ENCODE measurements around the gene SCO1.

Gene SCO1

GRCh38 chr17:10674704-10675103 lies 22.6 kb downstream of the SCO1 start:
- no peak for DNase-seq (ENCODE audit: extremely low read depth, low read depth)
- no peak overlapping the region for H3K4me3 ChIP-seq (replicated peaks; ENCODE audit: low read depth, low read length)
- TF ChIP-seq CTCF (IDR thresholded peaks at IDR 0.05; ENCODE audit: low read depth, low read length, missing control alignments): no peak

GRCh38 chr17:10673312-10673711 lies 24.0 kb downstream of the SCO1 start:
- no peak overlapping the region for H3K4me3 ChIP-seq (replicated peaks; ENCODE audit: low read depth, low read length)
- no peak for DNase-seq (ENCODE audit: extremely low read depth, low read depth)
- no peak for TF ChIP-seq CTCF (IDR thresholded peaks at IDR 0.05; ENCODE audit: low read depth, low read length, missing control alignments)

DNA sequence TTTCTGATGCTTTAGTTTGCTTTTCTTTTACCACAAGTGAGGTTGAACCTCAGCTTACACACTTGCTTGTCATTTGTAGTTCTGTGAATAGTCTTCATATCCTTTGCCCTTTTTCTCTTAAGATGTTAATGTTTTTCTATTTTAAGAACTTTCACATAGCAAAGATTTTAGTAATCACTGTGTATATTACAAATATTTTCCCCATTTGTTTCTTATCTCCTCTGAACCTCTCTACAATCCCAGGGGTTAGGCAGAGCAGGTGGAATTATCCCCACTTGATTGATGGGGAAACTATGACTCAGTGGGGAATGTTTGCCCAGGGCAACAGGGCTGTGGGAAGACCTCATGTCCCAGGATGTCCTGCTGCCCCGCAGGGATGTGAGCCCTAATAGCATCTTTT lies 28.6 kb downstream of the SCO1 start:
- TF ChIP-seq CTCF (IDR thresholded peaks at IDR 0.05; ENCODE audit: low read depth, low read length, missing control alignments): no peak
- H3K4me3 ChIP-seq (replicated peaks; ENCODE audit: low read depth, low read length): no peak overlapping the region
- no peak for DNase-seq (ENCODE audit: extremely low read depth, low read depth)

DNA sequence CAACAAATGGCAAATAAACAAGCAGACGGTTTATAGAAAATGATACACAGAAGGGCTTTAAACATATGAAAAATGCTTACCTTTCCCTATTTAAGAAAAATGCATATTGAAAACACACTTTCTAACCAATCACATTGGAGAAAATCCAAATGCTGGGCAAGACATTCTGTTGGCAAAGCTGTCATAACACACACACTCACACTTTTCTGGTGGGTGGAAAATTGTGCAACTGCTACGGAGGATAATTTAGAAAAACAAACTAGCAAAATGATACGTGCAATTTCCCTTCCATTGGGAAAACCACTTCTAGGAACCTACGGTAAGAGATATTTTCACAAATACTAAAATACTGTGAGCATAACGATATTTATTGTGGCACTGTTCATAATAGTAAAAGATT lies 30.4 kb downstream of the SCO1 start:
- TF ChIP-seq CTCF (IDR thresholded peaks at IDR 0.05; ENCODE audit: low read depth, low read length, missing control alignments): no peak
- DNase-seq (ENCODE audit: extremely low read depth, low read depth): no peak
- no peak overlapping the region for H3K4me3 ChIP-seq (replicated peaks; ENCODE audit: low read depth, low read length)

GRCh38 chr17:10664571-10664970 lies 32.8 kb downstream of the SCO1 start:
- TF ChIP-seq CTCF (IDR thresholded peaks at IDR 0.05; ENCODE audit: low read depth, low read length, missing control alignments): no peak
- no peak overlapping the region for H3K4me3 ChIP-seq (replicated peaks; ENCODE audit: low read depth, low read length)
- DNase-seq (ENCODE audit: extremely low read depth, low read depth): no peak

DNA sequence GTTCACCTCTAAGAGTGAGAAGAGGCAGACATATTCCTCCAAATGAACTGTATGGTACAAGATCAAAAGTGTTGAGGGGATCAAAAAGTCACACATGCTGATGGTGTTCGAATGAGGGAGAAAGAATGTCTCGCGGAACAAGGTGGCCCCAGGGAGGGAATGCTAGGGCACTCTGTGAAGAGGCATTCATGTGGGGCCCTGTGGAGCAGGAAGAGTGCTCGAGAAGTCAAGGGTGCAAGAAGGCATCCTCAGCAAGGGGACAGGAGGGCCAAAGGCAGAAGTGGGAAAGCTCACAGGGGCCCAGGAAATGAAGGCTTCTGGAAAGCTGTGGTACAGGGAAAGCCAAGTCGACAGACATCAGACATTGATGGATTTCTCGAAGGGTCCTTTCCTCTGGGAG lies 34.1 kb downstream of the SCO1 start:
- TF ChIP-seq CTCF (IDR thresholded peaks at IDR 0.05; ENCODE audit: low read depth, low read length, missing control alignments): no peak
- no peak overlapping the region for H3K4me3 ChIP-seq (replicated peaks; ENCODE audit: low read depth, low read length)
- no peak for DNase-seq (ENCODE audit: extremely low read depth, low read depth)

DNA sequence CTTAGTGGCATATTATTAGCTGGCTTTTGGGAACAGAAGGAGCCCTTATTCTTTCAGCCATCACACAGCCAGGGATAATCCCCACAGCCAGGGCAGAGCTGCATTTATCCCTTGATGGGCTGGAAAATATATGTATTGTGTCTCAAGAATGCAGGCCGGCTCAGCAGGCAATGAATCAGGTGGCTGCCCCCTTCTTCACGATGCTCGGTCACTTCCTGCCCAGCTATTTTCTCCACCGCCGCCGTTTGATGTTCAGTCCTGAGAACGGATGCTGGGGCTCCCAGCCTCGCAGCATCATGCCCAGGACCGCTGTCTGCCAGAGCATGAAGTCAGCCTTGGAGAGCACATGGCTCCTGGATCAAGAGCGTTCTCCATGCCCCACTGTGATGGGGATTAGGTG lies 35.9 kb downstream of the SCO1 start:
- no peak for DNase-seq (ENCODE audit: extremely low read depth, low read depth)
- H3K4me3 ChIP-seq (replicated peaks; ENCODE audit: low read depth, low read length): no peak overlapping the region
- no peak for TF ChIP-seq CTCF (IDR thresholded peaks at IDR 0.05; ENCODE audit: low read depth, low read length, missing control alignments)

All from HFF-Myc (cell line).